ENCODE data around the gene PTCH2.

PTCH2 gene

GRCh38 chr1:44777969-44778635 is 65.0 kb downstream of the PTCH2 start:
- no peak for DNase-seq

- no peak for DNase-seq
These were observed 65.5 kb downstream of the PTCH2 start for GRCh38 chr1:44777547-44777946.

- DNase-seq, result no peak
These were observed 66.4 kb downstream of the PTCH2 start for GRCh38 chr1:44776730-44777068.

GRCh38 chr1:44775930-44776729 is 66.9 kb downstream of the PTCH2 start:
- no peak for DNase-seq

GRCh38 chr1:44775078-44775929 is 67.7 kb downstream of the PTCH2 start, which contains the start of gene RPS8:
RPS8 (plus strand) TSS chr1:44775540; CDS start chr1:44775597, 57 bp downstream.
- DNase-seq, result peak; percentile 94 to 96
